Activated naive CD4-positive, alpha-beta T cell treated with anti-CD3 and anti-CD28 coated beads, Interleukin-2, amount 50 U/mL, for 24 hours (primary cell): ENCODE measurements around the gene TRAF3IP1.

Experiments
- H3K27ac Mint-ChIP-seq: one replicate; pipeline ENCODE4 v1.8.0; 2021; ENCODE audit warnings: mild to moderate bottlenecking, mixed read lengths
- H3K27me3 Mint-ChIP-seq: one replicate; pipeline ENCODE4 v1.8.0; 2021; ENCODE audit warnings: mixed read lengths
- H3K36me3 Mint-ChIP-seq: one replicate; pipeline ENCODE4 v1.8.0; 2021; ENCODE audit warnings: mixed read lengths
- H3K4me1 Mint-ChIP-seq: one replicate; pipeline ENCODE4 v1.8.0; 2021; ENCODE audit warnings: mixed read lengths
- H3K4me3 Mint-ChIP-seq: one replicate; pipeline ENCODE4 v1.8.0; 2021; ENCODE audit warnings: mild to moderate bottlenecking, mixed read lengths
- H3K9me3 Mint-ChIP-seq: one replicate; pipeline ENCODE4 v1.8.0; 2021; ENCODE audit warnings: mixed read lengths

Gene TRAF3IP1

DNA sequence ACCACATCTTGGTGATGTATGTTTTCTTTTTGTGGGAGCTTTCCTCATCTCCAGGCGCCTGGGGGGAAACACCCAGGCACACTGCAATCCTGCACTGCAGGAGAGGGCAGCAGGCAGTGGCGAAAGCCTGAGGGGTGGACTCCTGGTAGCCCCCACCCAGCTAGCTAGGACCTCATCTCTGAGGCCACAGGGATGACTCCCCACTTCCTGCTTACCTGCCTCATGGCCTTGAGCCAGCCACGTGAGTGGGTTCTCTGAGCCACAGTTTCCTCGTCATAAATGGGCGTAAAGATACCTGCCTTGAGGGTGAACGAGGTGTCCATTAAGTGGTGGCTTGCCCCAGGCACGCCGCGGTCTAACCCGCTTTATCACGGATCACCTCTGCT lies 19.1 kb downstream of the TRAF3IP1 start:
- no peak overlapping the region for H3K4me3 Mint-ChIP-seq
- H3K36me3 Mint-ChIP-seq: peaks cover 7% of the 10 kb centered on the region
- no peak overlapping the region for H3K27ac Mint-ChIP-seq
- H3K4me1 Mint-ChIP-seq: no peaks in the 10 kb centered on the region
- H3K9me3 Mint-ChIP-seq: no peaks in the 10 kb centered on the region
- H3K27me3 Mint-ChIP-seq: no peaks in the 10 kb centered on the region

- peaks cover 6% of the 10 kb centered on the region for H3K36me3 Mint-ChIP-seq
- H3K4me1 Mint-ChIP-seq: no peaks in the 10 kb centered on the region
- H3K9me3 Mint-ChIP-seq: no peaks in the 10 kb centered on the region
- H3K27me3 Mint-ChIP-seq: no peaks in the 10 kb centered on the region
- no peak overlapping the region for H3K27ac Mint-ChIP-seq
- no peak overlapping the region for H3K4me3 Mint-ChIP-seq
These were observed 19.5 kb downstream of the TRAF3IP1 start for GRCh38 chr2:238339814-238340213.

DNA sequence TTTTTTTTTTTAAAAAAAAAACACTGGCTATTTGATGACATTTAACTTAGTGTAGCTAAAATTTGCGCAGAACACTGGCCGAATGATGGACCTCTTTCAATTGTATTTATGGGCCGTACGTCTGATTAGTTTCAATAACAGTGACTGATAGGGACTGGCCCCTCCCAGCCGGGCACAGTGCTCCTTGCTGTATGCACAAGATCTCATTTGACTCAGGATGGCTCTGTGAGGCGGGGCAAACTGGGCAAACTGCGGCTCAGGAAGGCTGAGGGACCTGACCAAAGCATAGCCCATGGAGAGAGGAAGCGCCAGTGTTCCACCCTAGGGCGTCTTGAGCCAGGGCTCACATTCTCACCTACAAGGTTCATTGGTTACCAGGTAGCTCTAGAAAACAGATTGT lies 21.2 kb downstream of the TRAF3IP1 start:
- H3K4me3 Mint-ChIP-seq: no peak overlapping the region

DNA sequence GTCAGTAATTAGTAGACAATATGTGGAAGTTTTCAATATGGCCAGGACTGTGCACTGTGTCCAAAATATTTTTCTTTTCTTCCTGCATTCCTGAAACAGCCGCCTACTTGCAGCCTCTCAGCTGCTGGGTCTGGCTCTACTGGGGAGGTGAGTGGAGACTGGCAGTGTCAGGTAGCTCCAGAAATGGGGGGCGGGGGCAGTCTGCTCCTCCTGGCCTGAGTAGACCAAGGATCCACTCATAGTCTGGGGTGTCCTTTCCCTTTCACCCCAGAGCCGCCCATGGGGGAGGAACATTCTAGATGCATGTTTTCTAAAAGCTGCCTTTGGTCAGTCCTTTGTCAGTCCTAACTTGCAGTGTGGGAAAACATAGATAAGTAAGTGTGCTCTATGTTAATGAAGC lies 23.7 kb downstream of the TRAF3IP1 start:
- Mint-ChIP-seq H3K4me1 (no peaks in the 10 kb centered on the region), H3K36me3 (no peaks in the 10 kb centered on the region), H3K27ac (no peak overlapping the region), H3K4me3 (no peak overlapping the region), H3K9me3 (no peaks in the 10 kb centered on the region), H3K27me3 (no peaks in the 10 kb centered on the region)

More for the DNA sequence above, 21.2 kb downstream of the TRAF3IP1 start:
- Mint-ChIP-seq H3K27me3 (no peaks in the 10 kb centered on the region), H3K36me3 (peaks cover 4% of the 10 kb centered on the region), H3K27ac (no peak overlapping the region), H3K4me1 (no peaks in the 10 kb centered on the region), H3K9me3 (no peaks in the 10 kb centered on the region)

- no peaks in the 10 kb centered on the region for H3K4me1 Mint-ChIP-seq
- peaks cover 1% of the 10 kb centered on the region for H3K36me3 Mint-ChIP-seq
- no peak overlapping the region for H3K4me3 Mint-ChIP-seq
- H3K9me3 Mint-ChIP-seq: no peaks in the 10 kb centered on the region
- no peaks in the 10 kb centered on the region for H3K27me3 Mint-ChIP-seq
- H3K27ac Mint-ChIP-seq: no peak overlapping the region
These were observed 24.2 kb downstream of the TRAF3IP1 start for GRCh38 chr2:238344517-238344916.

- Mint-ChIP-seq H3K27me3 (no peaks in the 10 kb centered on the region), H3K9me3 (no peaks in the 10 kb centered on the region), H3K4me1 (no peaks in the 10 kb centered on the region), H3K36me3 (peaks cover 2% of the 10 kb centered on the region), H3K27ac (no peak overlapping the region), H3K4me3 (no peak overlapping the region)
These were observed 25.1 kb downstream of the TRAF3IP1 start for GRCh38 chr2:238345297-238345968.

GRCh38 chr2:238346544-238346943 lies 26.2 kb downstream of the TRAF3IP1 start:
- Mint-ChIP-seq H3K4me3 (no peak overlapping the region), H3K9me3 (no peaks in the 10 kb centered on the region)

DNA sequence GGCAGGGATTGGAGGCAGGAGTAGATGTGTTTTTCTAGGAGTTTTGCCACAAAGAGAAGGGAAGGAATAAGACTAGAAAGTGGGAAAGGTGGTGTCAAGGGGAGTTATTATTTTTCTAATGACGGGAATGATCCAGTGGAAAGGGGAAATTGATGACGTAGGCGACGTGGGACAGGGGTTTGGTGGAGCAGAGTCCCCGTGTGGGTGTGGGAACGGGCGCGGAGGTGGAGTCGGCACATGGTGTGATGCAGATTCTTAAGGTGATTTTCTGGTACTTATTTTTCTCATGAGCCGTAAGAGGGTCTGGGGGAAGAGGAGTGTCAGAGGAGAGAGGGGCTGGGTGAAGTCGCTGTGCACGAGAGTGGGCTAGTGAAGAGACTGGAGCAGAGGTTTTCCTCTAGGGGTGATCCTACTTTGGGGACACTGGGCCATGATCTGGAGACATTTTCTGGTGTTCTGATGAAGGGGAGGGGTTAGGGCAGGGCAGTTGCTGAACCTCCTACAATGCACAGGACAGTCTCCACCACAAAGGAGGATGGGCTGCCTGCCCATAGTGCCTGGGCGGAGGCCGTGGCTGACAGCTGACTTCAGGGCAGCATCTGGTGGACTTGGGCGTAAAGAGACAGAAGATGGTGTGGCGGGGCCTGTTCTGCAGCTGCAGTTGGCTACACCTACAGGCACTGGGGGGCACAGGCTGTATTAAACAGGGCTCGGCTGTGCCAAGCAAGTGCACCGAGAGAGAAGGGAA lies 30.0 kb downstream of the TRAF3IP1 start:
- H3K27me3 Mint-ChIP-seq: no peaks in the 10 kb centered on the region
- H3K36me3 Mint-ChIP-seq: peaks cover 2% of the 10 kb centered on the region
- H3K4me3 Mint-ChIP-seq: no peak overlapping the region
- H3K27ac Mint-ChIP-seq: no peak overlapping the region
- H3K4me1 Mint-ChIP-seq: no peaks in the 10 kb centered on the region
- no peaks in the 10 kb centered on the region for H3K9me3 Mint-ChIP-seq

More at GRCh38 chr2:238346544-238346943, 26.2 kb downstream of the TRAF3IP1 start:
- H3K27me3 Mint-ChIP-seq: no peaks in the 10 kb centered on the region
- peaks cover 2% of the 10 kb centered on the region for H3K36me3 Mint-ChIP-seq
- H3K4me1 Mint-ChIP-seq: no peaks in the 10 kb centered on the region
- no peak overlapping the region for H3K27ac Mint-ChIP-seq

DNA sequence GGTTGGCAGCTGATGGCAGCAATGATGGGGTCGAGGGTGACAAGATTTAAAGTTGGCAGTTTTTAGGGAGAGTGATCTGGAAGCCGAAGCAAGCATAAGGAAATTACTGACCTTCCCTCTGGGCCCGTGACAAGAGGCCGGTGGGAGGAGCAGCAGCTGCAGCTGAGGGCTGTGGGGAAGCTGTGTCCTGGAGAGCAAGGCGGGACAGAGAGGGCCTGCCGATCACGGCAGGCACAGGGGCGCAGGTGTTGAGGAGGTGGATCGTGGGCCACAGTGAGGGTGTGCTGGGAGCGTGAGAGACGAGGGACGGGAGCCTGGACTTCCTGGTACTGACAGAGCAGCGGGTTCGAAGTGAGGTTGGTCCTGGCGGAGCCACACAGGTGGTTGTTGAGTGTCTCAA lies 31.0 kb downstream of the TRAF3IP1 start:
- Mint-ChIP-seq H3K4me3 (no peak overlapping the region), H3K36me3 (peaks cover 2% of the 10 kb centered on the region), H3K9me3 (no peaks in the 10 kb centered on the region)

GRCh38 chr2:238352361-238352760 lies 32.0 kb downstream of the TRAF3IP1 start:
- Mint-ChIP-seq H3K36me3 (peaks cover 2% of the 10 kb centered on the region), H3K4me1 (no peaks in the 10 kb centered on the region), H3K27ac (no peak overlapping the region), H3K4me3 (no peak overlapping the region), H3K27me3 (no peaks in the 10 kb centered on the region), H3K9me3 (no peaks in the 10 kb centered on the region)

More for the DNA sequence above, 31.0 kb downstream of the TRAF3IP1 start:
- Mint-ChIP-seq H3K27me3 (no peaks in the 10 kb centered on the region), H3K4me1 (no peaks in the 10 kb centered on the region), H3K27ac (no peak overlapping the region)

- Mint-ChIP-seq H3K9me3 (no peaks in the 10 kb centered on the region), H3K27me3 (no peaks in the 10 kb centered on the region), H3K4me1 (no peaks in the 10 kb centered on the region), H3K4me3 (no peak overlapping the region), H3K36me3 (peaks cover 11% of the 10 kb centered on the region), H3K27ac (no peak overlapping the region)
These were observed 38.5 kb downstream of the TRAF3IP1 start for GRCh38 chr2:238358769-238359168.

- H3K9me3 Mint-ChIP-seq: no peaks in the 10 kb centered on the region
- H3K4me1 Mint-ChIP-seq: no peaks in the 10 kb centered on the region
- peaks cover 11% of the 10 kb centered on the region for H3K36me3 Mint-ChIP-seq
- H3K4me3 Mint-ChIP-seq: no peak overlapping the region
- H3K27ac Mint-ChIP-seq: no peak overlapping the region
- H3K27me3 Mint-ChIP-seq: no peaks in the 10 kb centered on the region
These were observed 39.1 kb downstream of the TRAF3IP1 start for GRCh38 chr2:238359403-238359802.

GRCh38 chr2:238361877-238362276 lies 41.6 kb downstream of the TRAF3IP1 start:
- Mint-ChIP-seq H3K4me3 (no peak overlapping the region), H3K36me3 (peaks cover 11% of the 10 kb centered on the region), H3K27me3 (no peaks in the 10 kb centered on the region), H3K9me3 (no peaks in the 10 kb centered on the region), H3K27ac (no peak overlapping the region), H3K4me1 (no peaks in the 10 kb centered on the region)

GRCh38 chr2:238362626-238363025 lies 42.3 kb downstream of the TRAF3IP1 start:
- peaks cover 11% of the 10 kb centered on the region for H3K36me3 Mint-ChIP-seq
- H3K27me3 Mint-ChIP-seq: no peaks in the 10 kb centered on the region
- no peaks in the 10 kb centered on the region for H3K4me1 Mint-ChIP-seq
- H3K9me3 Mint-ChIP-seq: no peaks in the 10 kb centered on the region
- no peak overlapping the region for H3K27ac Mint-ChIP-seq
- H3K4me3 Mint-ChIP-seq: no peak overlapping the region

- H3K4me3 Mint-ChIP-seq: no peak overlapping the region
- H3K36me3 Mint-ChIP-seq: peaks cover 3% of the 10 kb centered on the region
- peaks cover 6% of the 10 kb centered on the region for H3K4me1 Mint-ChIP-seq
- H3K27ac Mint-ChIP-seq: no peak overlapping the region
- no peaks in the 10 kb centered on the region for H3K27me3 Mint-ChIP-seq
- H3K9me3 Mint-ChIP-seq: no peaks in the 10 kb centered on the region
These were observed 49.3 kb downstream of the TRAF3IP1 start for GRCh38 chr2:238369591-238370040.

DNA sequence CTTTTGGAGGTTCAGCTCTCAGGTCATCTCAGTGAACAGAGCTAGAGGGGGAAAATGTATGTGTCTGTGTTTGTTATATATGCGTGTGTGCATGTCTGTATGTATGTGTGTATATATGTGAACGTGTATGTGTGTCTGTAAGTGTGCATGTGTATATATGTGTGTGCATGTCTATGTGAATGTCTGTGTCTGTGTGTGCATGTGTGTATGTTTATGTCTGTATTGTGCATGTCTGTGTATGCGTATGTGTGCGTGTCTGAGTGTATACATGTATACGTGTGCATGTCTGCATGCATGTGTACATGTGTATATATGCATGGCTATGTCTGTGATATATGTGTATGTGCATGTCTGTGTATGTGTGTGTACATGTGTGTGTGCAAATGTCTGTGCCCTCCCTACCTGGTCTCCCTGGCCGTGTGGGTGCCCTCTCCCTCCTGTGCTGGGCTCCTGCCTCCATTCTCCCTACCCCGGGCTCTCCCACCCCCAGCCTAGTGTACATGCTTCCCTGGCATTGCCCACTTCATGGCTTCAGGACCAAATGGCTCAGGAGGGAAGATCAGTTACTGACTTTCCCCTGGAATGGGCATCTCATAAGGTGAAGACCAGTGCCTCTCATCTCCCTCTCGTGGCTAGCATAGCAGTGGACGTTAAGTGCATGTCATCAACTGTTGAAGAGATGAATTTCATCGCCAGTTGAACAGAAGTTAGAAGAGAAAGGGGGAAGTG lies 49.9 kb downstream of the TRAF3IP1 start:
- no peak overlapping the region for H3K27ac Mint-ChIP-seq
- no peak overlapping the region for H3K4me3 Mint-ChIP-seq
- H3K36me3 Mint-ChIP-seq: peaks cover 3% of the 10 kb centered on the region
- H3K4me1 Mint-ChIP-seq: peaks cover 6% of the 10 kb centered on the region
- H3K27me3 Mint-ChIP-seq: no peaks in the 10 kb centered on the region
- no peaks in the 10 kb centered on the region for H3K9me3 Mint-ChIP-seq
